GM12878 (cell line): Measurements from ENCODE around the gene MITD1.

Source experiments
- HDAC2 ChIP-seq: fragments of 200-600 bp; sonication (generic); IDR thresholded peaks from 2 replicates; pipeline ENCODE4 v1.6.1; 2017
- JUND ChIP-seq: IDR thresholded peaks from 2 replicates; pipeline ENCODE4 v1.6.1; 2012; ENCODE audit warnings: low read depth, mild to moderate bottlenecking, low read length, improper control_type of control experiment, moderate library complexity
- ZBTB4 ChIP-seq: fragments of 450-650 bp; formaldehyde crosslinking; IDR thresholded peaks from 2 replicates; pipeline ENCODE4 v1.4.0; 2022; ENCODE audit warnings: mild to moderate bottlenecking, moderate library complexity
- ZNF24 ChIP-seq: fragments of 450-650 bp; IDR thresholded peaks from 2 replicates; pipeline ENCODE4 v1.6.1; 2017; ENCODE audit warnings: antibody characterized with exemption, mild to moderate bottlenecking
- TF ChIP-seq, protein P1 (sequence below): fragments of 450-650 bp; IDR thresholded peaks from 2 replicates; pipeline ENCODE4 v1.6.1; 2017; ENCODE audit warnings: mild to moderate bottlenecking, moderate library complexity
- TF ChIP-seq, protein P2 (sequence below): IDR thresholded peaks from 2 replicates; pipeline ENCODE4 v1.6.1; 2011; ENCODE audit warnings: low read depth, low read length, improper control_type of control experiment, borderline replicate concordance

- TF ChIP-seq ZBTB4 (CRISPR knock-in tag) (no peak), JUND (no peak), HDAC2 (no peak), ZNF24 (no peak)
- TF ChIP-seq, protein P1, sequence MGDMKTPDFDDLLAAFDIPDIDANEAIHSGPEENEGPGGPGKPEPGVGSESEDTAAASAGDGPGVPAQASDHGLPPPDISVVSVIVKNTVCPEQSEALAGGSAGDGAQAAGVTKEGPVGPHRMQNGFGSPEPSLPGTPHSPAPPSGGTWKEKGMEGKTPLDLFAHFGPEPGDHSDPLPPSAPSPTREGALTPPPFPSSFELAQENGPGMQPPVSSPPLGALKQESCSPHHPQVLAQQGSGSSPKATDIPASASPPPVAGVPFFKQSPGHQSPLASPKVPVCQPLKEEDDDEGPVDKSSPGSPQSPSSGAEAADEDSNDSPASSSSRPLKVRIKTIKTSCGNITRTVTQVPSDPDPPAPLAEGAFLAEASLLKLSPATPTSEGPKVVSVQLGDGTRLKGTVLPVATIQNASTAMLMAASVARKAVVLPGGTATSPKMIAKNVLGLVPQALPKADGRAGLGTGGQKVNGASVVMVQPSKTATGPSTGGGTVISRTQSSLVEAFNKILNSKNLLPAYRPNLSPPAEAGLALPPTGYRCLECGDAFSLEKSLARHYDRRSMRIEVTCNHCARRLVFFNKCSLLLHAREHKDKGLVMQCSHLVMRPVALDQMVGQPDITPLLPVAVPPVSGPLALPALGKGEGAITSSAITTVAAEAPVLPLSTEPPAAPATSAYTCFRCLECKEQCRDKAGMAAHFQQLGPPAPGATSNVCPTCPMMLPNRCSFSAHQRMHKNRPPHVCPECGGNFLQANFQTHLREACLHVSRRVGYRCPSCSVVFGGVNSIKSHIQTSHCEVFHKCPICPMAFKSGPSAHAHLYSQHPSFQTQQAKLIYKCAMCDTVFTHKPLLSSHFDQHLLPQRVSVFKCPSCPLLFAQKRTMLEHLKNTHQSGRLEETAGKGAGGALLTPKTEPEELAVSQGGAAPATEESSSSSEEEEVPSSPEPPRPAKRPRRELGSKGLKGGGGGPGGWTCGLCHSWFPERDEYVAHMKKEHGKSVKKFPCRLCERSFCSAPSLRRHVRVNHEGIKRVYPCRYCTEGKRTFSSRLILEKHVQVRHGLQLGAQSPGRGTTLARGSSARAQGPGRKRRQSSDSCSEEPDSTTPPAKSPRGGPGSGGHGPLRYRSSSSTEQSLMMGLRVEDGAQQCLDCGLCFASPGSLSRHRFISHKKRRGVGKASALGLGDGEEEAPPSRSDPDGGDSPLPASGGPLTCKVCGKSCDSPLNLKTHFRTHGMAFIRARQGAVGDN, result no peak
- TF ChIP-seq, protein P2, sequence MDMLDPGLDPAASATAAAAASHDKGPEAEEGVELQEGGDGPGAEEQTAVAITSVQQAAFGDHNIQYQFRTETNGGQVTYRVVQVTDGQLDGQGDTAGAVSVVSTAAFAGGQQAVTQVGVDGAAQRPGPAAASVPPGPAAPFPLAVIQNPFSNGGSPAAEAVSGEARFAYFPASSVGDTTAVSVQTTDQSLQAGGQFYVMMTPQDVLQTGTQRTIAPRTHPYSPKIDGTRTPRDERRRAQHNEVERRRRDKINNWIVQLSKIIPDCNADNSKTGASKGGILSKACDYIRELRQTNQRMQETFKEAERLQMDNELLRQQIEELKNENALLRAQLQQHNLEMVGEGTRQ, result no peak
Measured at GRCh38 chr2:99158599-99158998, 22.3 kb downstream of the MITD1 start.
